H1 (cell line): ENCODE results near the gene BCAR3. TPM values are rescaled to one million over a fixed set of nuclear protein-coding genes. Genes with fewer than 3 reads are reported as not detected.

Experiments used
- CTCF ChIA-PET: fragments of 300-600 bp; sonication (Branson Sonifier 250); formaldehyde crosslinking; loops from one replicate; lab custom pipeline; 2021; ENCODE audit not compliant: partially characterized antibody; lab: Charles Lee
- POLR2A ChIA-PET: fragments of 300-600 bp; sonication (Branson Sonifier 250); formaldehyde crosslinking; loops from one replicate; lab custom pipeline; 2021; ENCODE audit warnings: inconsistent platforms; ENCODE audit not compliant: partially characterized antibody; lab: Charles Lee
- DNase-seq, 2 experiments: peaks; one replicate each; pipeline versions ENCODE4 v3.0.0 to v3.0.0-alpha.2; 2010 to 2022; ENCODE audit warnings: low spot score in 2 of 2, low read depth in 1 of 2, mixed read lengths in 1 of 2
- FAIRE-seq: peaks from 2 replicates; lab custom pipeline; 2011; peaks lifted over from hg19 to GRCh38; lab: Jason Lieb, UNC
- H2AFZ ChIP-seq: 2 replicates; pipeline ENCODE4 v1.8.1; 2012; ENCODE audit warnings: low read length, inconsistent platforms
- H2AK5ac ChIP-seq: 2 replicates; pipeline ENCODE4 v1.6.1; 2013; ENCODE audit warnings: low read depth, low read length
- H2BK120ac ChIP-seq: replicated peaks from 2 replicates; pipeline ENCODE3; 2013; ENCODE audit warnings: low read depth, low read length, inconsistent platforms
- H2BK12ac ChIP-seq: 2 replicates; pipeline ENCODE4 v1.6.1; 2013; ENCODE audit warnings: low read depth, low read length
- H2BK15ac ChIP-seq: 2 replicates; pipeline ENCODE4 v1.6.1; 2013; ENCODE audit warnings: low read length
- H2BK20ac ChIP-seq: 2 replicates; pipeline ENCODE4 v1.6.1; 2013; ENCODE audit warnings: low read length
- H2BK5ac ChIP-seq: 2 replicates; pipeline ENCODE4 v1.6.1; 2013; ENCODE audit warnings: low read depth, low read length
- H3K14ac ChIP-seq: 2 replicates; pipeline ENCODE4 v1.6.1; 2013; ENCODE audit warnings: inconsistent platforms; ENCODE audit not compliant: insufficient read length
- H3K18ac ChIP-seq: 2 replicates; pipeline ENCODE4 v1.6.1; 2013; ENCODE audit warnings: low read length; ENCODE audit errors: extremely low read depth
- H3K23ac ChIP-seq: 2 replicates; pipeline ENCODE4 v1.6.1; 2013; ENCODE audit warnings: inconsistent platforms; ENCODE audit not compliant: insufficient read length
- H3K23me2 ChIP-seq: 2 replicates; pipeline ENCODE4 v1.6.1; 2013; ENCODE audit warnings: low read depth, low read length
- H3K27ac ChIP-seq: 2 replicates; pipeline ENCODE4 v1.6.1; 2011; ENCODE audit warnings: low read depth, low read length, inconsistent platforms
- H3K27me3 ChIP-seq, 4 experiments: replicated peaks in 1 of 4; 1 replicate in 1 of 4; 2 replicates in 3 of 4; pipeline versions ENCODE4 v1.6.1 to v1.8.1; 2011 to 2013; ENCODE audit warnings: low read length in 3 of 4, mild to moderate bottlenecking in 3 of 4, inconsistent platforms in 2 of 4, mixed read lengths in 2 of 4, moderate library complexity in 1 of 4; ENCODE audit not compliant: control insufficient read depth in 3 of 4, insufficient read depth in 3 of 4; ENCODE audit errors: extremely low read depth in 1 of 4
- H3K36me3 ChIP-seq, 4 experiments: 2 replicates each; pipeline versions ENCODE4 v1.6.1 to v1.8.1; 2011 to 2013; ENCODE audit warnings: mild to moderate bottlenecking in 4 of 4, low read length in 3 of 4, moderate library complexity in 2 of 4, control low read depth in 1 of 4, inconsistent platforms in 1 of 4; ENCODE audit not compliant: insufficient read depth in 4 of 4, control insufficient read depth in 2 of 4
- H3K4ac ChIP-seq: replicated peaks from 2 replicates; pipeline ENCODE3; 2013; ENCODE audit warnings: low read length, low read depth, mixed read lengths, inconsistent platforms; ENCODE audit not compliant: insufficient read length
- H3K4me1 ChIP-seq, 4 experiments: replicated peaks in 1 of 4; 1 replicate in 1 of 4; 2 replicates in 3 of 4; pipeline versions ENCODE4 v1.6.1 to v1.8.1; 2011 to 2013; ENCODE audit warnings: low read length in 3 of 4, inconsistent platforms in 2 of 4, mixed read lengths in 1 of 4; ENCODE audit not compliant: insufficient read depth in 4 of 4, control insufficient read depth in 3 of 4
- H3K4me2 ChIP-seq, 2 experiments: 2 replicates each; pipeline versions ENCODE4 v1.6.1 to v1.8.1; 2011 to 2013; ENCODE audit warnings: low read depth in 2 of 2, low read length in 2 of 2, control low read depth in 1 of 2, inconsistent platforms in 1 of 2, mild to moderate bottlenecking in 1 of 2; ENCODE audit not compliant: insufficient read depth in 1 of 2
- H3K4me3 ChIP-seq, 4 experiments: fragments of 200-600, 300-600 bp in 1 of 4; sonication (generic), shearing (Covaris generic), sonication (Bioruptor Twin) in 1 of 4; 2 replicates each; pipeline versions ENCODE4 v1.5.1 to v1.8.1; 2011 to 2016; ENCODE audit warnings: low read length in 4 of 4, low read depth in 3 of 4, control low read depth in 2 of 4, inconsistent platforms in 2 of 4, mild to moderate bottlenecking in 2 of 4, mixed read lengths in 1 of 4, moderate library complexity in 1 of 4; ENCODE audit not compliant: insufficient read depth in 2 of 4; ENCODE audit errors: extremely low read depth in 1 of 4
- H3K56ac ChIP-seq: replicated peaks from 2 replicates; pipeline ENCODE3; 2013; ENCODE audit warnings: low read depth, mild to moderate bottlenecking, mixed read lengths, low read length, inconsistent platforms; ENCODE audit not compliant: insufficient read length
- H3K79me1 ChIP-seq: 2 replicates; pipeline ENCODE4 v1.6.1; 2013; ENCODE audit warnings: low read depth, low read length, control low read depth
- H3K79me2 ChIP-seq, 2 experiments: 2 replicates each; pipeline versions ENCODE4 v1.6.1 to v1.8.1; 2012 to 2013; ENCODE audit warnings: low read length in 2 of 2, mild to moderate bottlenecking in 2 of 2, inconsistent platforms in 1 of 2; ENCODE audit not compliant: insufficient read depth in 2 of 2, control insufficient read depth in 1 of 2
- H3K9ac ChIP-seq, 4 experiments: replicated peaks in 1 of 4; 1 replicate in 1 of 4; 2 replicates in 3 of 4; pipeline versions ENCODE4 v1.6.1 to v1.8.1; 2011 to 2013; ENCODE audit warnings: low read depth in 3 of 4, low read length in 3 of 4, control low read depth in 2 of 4, mild to moderate bottlenecking in 2 of 4, moderate library complexity in 2 of 4, inconsistent platforms in 1 of 4; ENCODE audit errors: extremely low read depth in 1 of 4
- H3K9me3 ChIP-seq, 2 experiments: 2 replicates each; pipeline versions ENCODE4 v1.6.1 to v1.8.1; 2012 to 2013; ENCODE audit warnings: mild to moderate bottlenecking in 2 of 2, moderate library complexity in 2 of 2, control low read depth in 1 of 2, inconsistent platforms in 1 of 2, low read depth in 1 of 2, low read length in 1 of 2, mixed read lengths in 1 of 2; ENCODE audit not compliant: insufficient read depth in 2 of 2
- H4K20me1 ChIP-seq, 2 experiments: replicated peaks in 1 of 2; 2 replicates each; pipeline versions ENCODE3 to v1.8.1; 2011 to 2013; ENCODE audit warnings: inconsistent platforms in 2 of 2, low read length in 2 of 2, mild to moderate bottlenecking in 1 of 2; ENCODE audit not compliant: insufficient read depth in 2 of 2, control insufficient read depth in 1 of 2
- H4K5ac ChIP-seq: 2 replicates; pipeline ENCODE4 v1.6.1; 2013; ENCODE audit warnings: low read length, low read depth, mixed read lengths, inconsistent platforms; ENCODE audit not compliant: insufficient read length
- H4K8ac ChIP-seq: 2 replicates; pipeline ENCODE4 v1.8.0; 2013; ENCODE audit warnings: mild to moderate bottlenecking, moderate library complexity, low read length, inconsistent platforms; ENCODE audit not compliant: insufficient read depth; ENCODE audit errors: extremely low read depth
- H4K91ac ChIP-seq: replicated peaks from 2 replicates; pipeline ENCODE3; 2013; ENCODE audit warnings: low read length, mixed read lengths, inconsistent platforms; ENCODE audit not compliant: insufficient read length
- ASH2L ChIP-seq: fragments of 200-600, 300-600 bp; sonication (generic); IDR thresholded peaks from one replicate; pipeline ENCODE4 v1.7.1; 2017; ENCODE audit warnings: low read length
- BCL11A ChIP-seq, 2 experiments: IDR thresholded peaks; one replicate each; pipeline ENCODE4 v1.6.1; 2011; ENCODE audit warnings: low read depth in 2 of 2, low read length in 2 of 2, mild to moderate bottlenecking in 2 of 2
- CHD1 ChIP-seq: IDR thresholded peaks from 2 replicates; pipeline ENCODE4 v1.6.1; 2012; ENCODE audit warnings: low read depth, low read length, improper control_type of control experiment
- CTCF ChIP-seq, 3 experiments: IDR thresholded peaks; 1 replicate in 2 of 3; 2 replicates in 1 of 3; pipeline versions ENCODE4 v1.5.1 to v1.6.1; 2011; ENCODE audit warnings: low read length in 3 of 3, mild to moderate bottlenecking in 3 of 3, inconsistent platforms in 2 of 3, low read depth in 1 of 3, moderate library complexity in 1 of 3; ENCODE audit not compliant: insufficient read depth in 1 of 3; ENCODE audit errors: control extremely low read depth in 1 of 3
- E2F6 ChIP-seq: IDR thresholded peaks from 2 replicates; pipeline ENCODE4 v1.6.1; 2012; ENCODE audit warnings: inconsistent platforms
- HDAC2 ChIP-seq, 2 experiments: fragments of 300-600 bp in 1 of 2; sonication (generic) in 1 of 2; IDR thresholded peaks; 2 replicates each; pipeline ENCODE4 v1.6.1; 2011 to 2012; ENCODE audit warnings: low read depth in 2 of 2, low read length in 2 of 2, mild to moderate bottlenecking in 2 of 2, moderate library complexity in 2 of 2, borderline replicate concordance in 1 of 2, inconsistent platforms in 1 of 2
- POLR2AphosphoS5 ChIP-seq: IDR thresholded peaks from 2 replicates; pipeline ENCODE4 v1.6.1; 2011; ENCODE audit warnings: low read depth, low read length
- POU5F1 ChIP-seq: IDR thresholded peaks from 2 replicates; pipeline ENCODE4 v1.6.1; 2011; ENCODE audit warnings: low read depth, mild to moderate bottlenecking, low read length, moderate library complexity
- RFX5 ChIP-seq: IDR thresholded peaks from 2 replicates; pipeline ENCODE4 v1.6.1; 2011; ENCODE audit warnings: low read depth, low read length, improper control_type of control experiment, borderline replicate concordance
- SP1 ChIP-seq: IDR thresholded peaks from 2 replicates; pipeline ENCODE4 v1.6.1; 2011; ENCODE audit warnings: low read depth, low read length
- TCF12 ChIP-seq: IDR thresholded peaks from 2 replicates; pipeline ENCODE4 v1.6.1; 2011; ENCODE audit warnings: low read depth, mild to moderate bottlenecking, low read length
- WGBS, 2 experiments: shearing (Covaris generic) in 1 of 2; methylation state at CpG; one replicate each; pipeline versions ENCODE4 v1.1.6 to v1.1.7; 2013 to 2015; ENCODE audit warnings: low lambda C conversion rate in 2 of 2, mixed read lengths in 2 of 2, inconsistent platforms in 1 of 2, low coverage in 1 of 2, missing lambda C conversion rate in 1 of 2; ENCODE audit not compliant: insufficient replicate concordance in 2 of 2, insufficient coverage in 1 of 2, insufficient read length in 1 of 2; ENCODE audit errors: extremely low coverage in 1 of 2, missing lambda C conversion rate in 1 of 2; 5-methylcytosine and 5-hydroxymethylcytosine counted together
- polyA plus RNA-seq, 7 experiments: library from polyadenylated mRNA; depleted of rRNA in 3 of 7; stranded (reverse) in 5 of 7; unstranded in 2 of 7; fragments of >200 nt in 5 of 7; fragments of 200-250 nt in 2 of 7; gene quantifications; 1 replicate in 5 of 7; 2 replicates in 1 of 7; 4 replicates in 1 of 7; pipeline versions ENCODE4 v1.2.1 to v1.2.3, GENCODE V29; 2011 to 2013; ENCODE audit warnings: missing spikeins in 2 of 7, mixed read lengths in 2 of 7
- total RNA-seq: library from RNA; stranded (reverse); fragmentation: NEBNext Ultra II Directional; extraction: Animal tissue kit (Norgen Biotek cat#: 25700); gene quantifications from 2 replicates; pipeline ENCODE4 v1.2.1, GENCODE V29; 2021

BCAR3 gene
- total and polyA plus RNA-seq, 2 of the 8 experiments (the other 6 are each of a cell fraction or from before 2014, with no cell fraction given): 5.6 to 9.2 TPM

GRCh38 chr1:93668121-93668520, 13.5 kb downstream of the BCAR3 start:
- ChIA-PET CTCF (interaction anchor here (0.6 to 7.0 kb wide), 8 partner anchors 13 to 176 kb away, joined by 3 to 49 read pairs (median 7); partner anchors contain the start of gene BCAR3), POLR2A (interaction anchor here (3.5 kb wide), 1 partner anchor 10 kb away, joined by 10 read pairs; no protein-coding TSS in a partner anchor)
- peaks cover 7% of the 10 kb centered on the region; the same call in 1 of the 2 replicates for H3K23me2 ChIP-seq
- no peak overlapping the region for H3K14ac ChIP-seq
- no peak for DNase-seq
- no peaks in the 10 kb centered on the region for H3K27me3 ChIP-seq
- FAIRE-seq: no peak
- H3K4me1 ChIP-seq: peaks cover 5 to 20% (median 12%) of the 10 kb centered on the region in 4 experiments
- H3K18ac ChIP-seq: no peak overlapping the region
- no peaks in the 10 kb centered on the region for H4K20me1 ChIP-seq
- 96% methylated on average over 5 of the region's 5 CpGs; no CpG with 5 or more reads in 1 of the 2 experiments for WGBS, 2 experiments
- no peak overlapping the region for H2BK15ac ChIP-seq
- no peak overlapping the region for H3K27ac ChIP-seq
- H3K9ac ChIP-seq: no peak overlapping the region
- no peak overlapping the region for H3K23ac ChIP-seq
- H2AFZ ChIP-seq: no peak overlapping the region
- H3K4ac ChIP-seq: no peak overlapping the region
- H2BK5ac ChIP-seq: no peak overlapping the region
- no peak overlapping the region for H4K8ac ChIP-seq
- no peaks in the 10 kb centered on the region for H3K9me3 ChIP-seq
- H3K4me2 ChIP-seq: no peak overlapping the region
- peaks cover 0 to 9% (median 0%) of the 10 kb centered on the region in 4 experiments; a peak in 1 of 8 replicates for H3K36me3 ChIP-seq
- H4K91ac ChIP-seq: no peak overlapping the region
- peaks cover 0 to 10% of the 10 kb centered on the region in 2 experiments; a peak in 1 of 4 replicates for H3K79me2 ChIP-seq
- H2AK5ac ChIP-seq: no peak overlapping the region
- H3K4me3 ChIP-seq: no peak overlapping the region
- H2BK120ac ChIP-seq: no peak overlapping the region
- H2BK20ac ChIP-seq: no peak overlapping the region
- no peak overlapping the region for H3K56ac ChIP-seq
- no peak overlapping the region for H2BK12ac ChIP-seq
- H3K79me1 ChIP-seq: peaks cover 6% of the 10 kb centered on the region; the same call in 1 of the 2 replicates
- H4K5ac ChIP-seq: no peak overlapping the region
- no peak for TF ChIP-seq RFX5
- TF ChIP-seq POU5F1: no peak
- TF ChIP-seq CHD1: no peak
- no peak for TF ChIP-seq BCL11A (IDR thresholded peaks at IDR 0.05; ENCODE audit: low read depth in 2 of 2, low read length in 2 of 2)
- TF ChIP-seq CTCF (IDR thresholded peaks at IDR 0.05; ENCODE audit: control extremely low read depth in 1 of 3, insufficient read depth in 1 of 3, low read depth in 1 of 3, low read length in 3 of 3): no peak
- TF ChIP-seq SP1: no peak
- no peak for TF ChIP-seq TCF12
- no peak for TF ChIP-seq ASH2L
- TF ChIP-seq E2F6: no peak
- no peak for TF ChIP-seq HDAC2 (IDR thresholded peaks at IDR 0.05; ENCODE audit: borderline replicate concordance in 1 of 2, low read depth in 2 of 2, low read length in 2 of 2)
- TF ChIP-seq POLR2AphosphoS5: no peak
